ENCODE results near the gene PHF20.
"Not testable (repeated sequence)": the region's sequence is repeated elsewhere in the genome, so short reads cannot be mapped to it uniquely, and the experiment has no call there.

The PHF20 gene

GRCh38 chr20:35783811-35784210, 12.0 kb downstream of the PHF20 start:
- not testable (repeated sequence) for DNase-seq

DNA sequence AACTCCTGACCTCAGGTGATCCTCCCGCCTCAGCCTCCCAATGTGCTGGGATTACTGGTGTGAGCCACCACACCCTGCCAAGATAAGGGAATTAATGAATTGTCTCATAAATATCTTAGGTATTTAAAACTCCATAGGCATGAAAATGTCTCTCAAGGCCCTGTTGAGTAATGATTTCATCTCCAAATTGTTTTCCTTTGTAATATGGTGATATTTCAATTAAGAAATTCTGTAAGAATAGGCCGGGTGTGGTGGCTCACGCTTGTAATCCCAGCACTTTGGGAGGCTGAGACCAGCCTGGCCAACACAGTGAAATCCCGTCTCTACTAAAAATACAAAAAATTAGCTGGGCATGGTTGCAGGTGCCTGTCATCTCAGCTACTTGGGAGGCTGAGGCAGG, 13.7 kb downstream of the PHF20 start:
- DNase-seq, result not testable (repeated sequence)

GRCh38 chr20:35788796-35789195, 17.0 kb downstream of the PHF20 start:
- no peak for DNase-seq

DNA sequence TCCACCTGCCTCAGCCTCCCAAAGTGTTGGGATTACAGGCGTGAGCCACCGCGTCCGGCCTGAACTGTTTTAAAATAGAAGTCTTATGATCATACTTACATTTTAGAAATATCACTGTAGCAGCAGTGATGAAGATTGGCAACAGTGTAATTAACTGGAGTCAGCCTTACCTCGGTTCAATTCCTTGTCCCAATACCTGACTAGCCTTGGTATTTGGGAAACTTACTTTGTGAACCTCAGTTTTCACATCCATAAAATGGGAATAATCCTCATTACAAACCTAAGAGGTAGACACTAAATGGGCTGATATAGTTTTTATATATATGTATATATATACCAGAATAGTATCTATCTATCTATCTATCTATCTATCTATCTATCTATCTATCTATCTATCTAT, 19.3 kb downstream of the PHF20 start:
- no peak for DNase-seq

DNA sequence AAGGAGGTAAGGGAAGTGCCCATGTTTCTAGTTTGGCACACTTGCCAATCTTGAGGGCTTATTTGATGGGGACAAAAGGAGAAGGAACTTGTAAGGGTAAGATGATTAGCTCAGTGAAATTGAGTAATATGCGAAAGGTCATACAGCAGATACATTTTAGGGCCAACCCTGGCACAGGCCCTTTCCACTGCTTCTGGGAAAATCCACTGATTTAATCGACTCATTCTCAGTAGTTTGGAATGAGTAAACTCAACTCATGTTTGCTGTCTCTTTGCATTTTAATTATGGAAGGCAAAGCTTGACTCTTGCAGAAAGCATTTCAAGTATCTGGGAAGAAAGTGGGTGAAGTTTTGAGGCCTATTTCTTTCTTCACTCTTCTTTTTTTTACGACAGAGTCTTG, 20.0 kb downstream of the PHF20 start:
- DNase-seq, result no peak

- DNase-seq, result no peak
Measured at GRCh38 chr20:35792740-35793139, 20.9 kb downstream of the PHF20 start.

DNA sequence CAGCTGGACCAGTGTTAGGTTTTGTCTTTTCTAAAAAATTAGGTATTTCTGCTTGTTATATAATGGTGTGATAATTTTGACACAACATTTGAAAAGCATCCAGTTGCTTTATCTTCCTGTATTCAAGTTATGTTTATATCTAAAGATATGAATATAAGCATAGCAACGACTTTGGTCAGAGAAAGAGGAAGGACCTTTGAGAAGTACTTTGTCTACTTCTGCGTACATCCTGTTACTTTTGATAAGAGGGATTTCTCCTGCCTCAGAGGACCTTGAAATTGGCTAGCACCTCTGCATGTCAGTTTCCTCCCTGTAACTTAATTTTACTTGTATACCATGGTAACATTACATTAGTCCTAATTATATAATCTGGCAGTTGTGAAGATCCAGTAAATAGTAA, 24.8 kb downstream of the PHF20 start:
- DNase-seq, result peak; percentile 59

DNA sequence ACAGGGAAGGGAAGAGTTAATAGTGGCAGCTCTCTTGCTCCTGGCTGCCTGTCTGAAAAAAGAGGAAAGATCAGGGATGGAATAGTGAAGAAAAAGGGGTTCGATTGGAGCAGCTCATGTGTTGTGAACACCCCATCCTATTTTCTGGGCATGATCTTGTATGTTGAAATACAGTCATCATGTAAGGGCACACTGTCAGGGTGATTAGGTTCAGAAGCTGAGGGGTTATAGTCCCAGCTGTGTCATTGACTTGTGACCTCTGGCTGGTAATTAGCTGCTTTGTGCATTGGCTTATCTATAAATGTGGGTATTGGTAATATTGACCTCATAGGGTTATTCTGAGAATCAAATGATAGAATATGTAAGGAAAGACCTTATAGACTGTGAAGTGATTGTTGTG, 30.1 kb downstream of the PHF20 start:
- no peak for DNase-seq

DNA sequence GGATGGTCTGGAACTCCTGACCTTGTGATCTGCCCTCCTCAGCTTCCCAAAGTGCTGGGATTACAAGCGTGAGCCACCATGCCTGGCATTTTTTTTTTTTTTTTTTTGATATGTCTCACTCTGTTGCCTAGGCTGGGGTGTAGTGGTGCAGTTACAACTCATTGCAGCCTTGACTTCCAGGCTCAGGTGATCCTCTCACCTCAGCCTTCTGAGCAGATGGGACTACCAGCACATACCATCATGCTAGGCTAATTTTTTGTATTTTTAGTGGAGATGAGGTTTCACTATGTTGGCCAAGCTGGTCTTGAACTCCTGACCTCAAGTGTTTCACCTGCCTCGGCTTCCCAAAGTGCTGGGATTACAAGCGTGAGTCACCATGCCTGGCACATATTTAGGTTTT, 34.3 kb downstream of the PHF20 start:
- DNase-seq, result no peak

- DNase-seq, result no peak
Measured at GRCh38 chr20:35807877-35808276, 36.1 kb downstream of the PHF20 start.

DNA sequence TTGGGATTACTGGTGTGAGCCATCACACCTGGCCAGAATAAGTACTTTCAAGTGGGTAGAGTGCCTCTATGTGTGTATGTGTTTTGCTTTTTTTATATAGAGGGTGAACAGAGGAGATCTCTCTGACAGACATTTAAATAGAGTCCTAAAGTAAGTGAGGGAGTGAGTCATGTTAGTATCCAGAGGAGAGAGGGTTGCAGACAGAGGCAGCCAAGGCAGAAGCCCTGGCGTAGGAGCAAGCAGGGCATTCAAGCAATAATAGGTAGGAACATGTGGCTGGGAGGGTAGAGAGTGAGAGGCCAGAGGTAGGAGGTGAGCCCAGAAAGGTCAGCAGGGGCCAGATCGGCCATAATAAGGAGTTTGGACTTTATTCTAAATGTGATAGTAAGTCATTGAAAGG, 48.9 kb downstream of the PHF20 start:
- no peak for DNase-seq

- DNase-seq, result no peak
Measured at GRCh38 chr20:35821807-35822242, 50.0 kb downstream of the PHF20 start.

DNA sequence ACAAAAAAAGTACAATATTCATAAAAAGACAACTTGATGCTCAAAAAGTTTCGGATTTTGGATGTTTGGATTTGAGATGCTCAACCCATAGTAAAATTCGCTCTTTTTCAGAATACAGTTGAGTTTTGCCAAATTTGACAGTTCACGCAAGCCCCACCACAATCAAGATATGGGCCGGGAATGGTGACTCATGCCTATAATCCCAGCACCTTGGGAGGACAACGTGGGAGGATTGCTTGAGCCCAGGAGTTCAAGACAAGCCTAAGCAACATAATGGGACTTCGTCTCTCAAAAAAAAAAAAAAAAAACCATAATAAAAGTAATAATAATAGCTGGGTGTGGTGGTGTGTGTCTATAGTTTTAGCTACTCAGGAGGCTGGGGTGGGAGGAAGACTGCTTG, 51.3 kb downstream of the PHF20 start:
- DNase-seq, result peak; percentile 66

- no peak for DNase-seq
Measured at GRCh38 chr20:35823937-35824336, 52.1 kb downstream of the PHF20 start.

DNA sequence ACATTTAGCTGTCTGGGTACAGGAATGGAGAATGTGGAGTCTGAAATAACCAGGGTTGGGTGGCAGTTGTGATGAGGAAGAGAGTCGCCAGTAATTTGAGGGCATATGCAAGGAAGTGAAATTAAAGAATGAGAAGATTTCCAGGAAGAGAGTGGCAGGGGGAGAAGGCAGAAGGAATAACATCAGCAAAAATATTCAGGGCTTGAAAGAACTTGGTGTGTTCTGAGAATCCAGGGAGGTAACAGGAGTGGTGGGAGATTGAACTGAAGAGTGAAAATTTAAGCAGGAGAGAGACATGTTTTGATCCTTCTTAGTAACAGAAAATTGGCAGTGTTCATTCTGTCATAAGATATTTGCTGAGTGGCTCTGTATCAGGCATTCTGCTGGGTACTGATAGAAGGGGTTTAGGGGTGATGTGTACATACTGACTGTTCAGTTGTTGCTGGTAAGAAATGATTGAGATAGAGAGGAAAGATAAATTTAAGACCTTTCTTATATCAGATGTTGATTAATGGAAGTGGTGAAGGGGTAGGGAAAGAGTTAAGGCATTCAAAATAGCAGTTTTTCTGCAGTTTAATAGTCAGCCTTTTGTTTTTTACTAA, 54.7 kb downstream of the PHF20 start:
- DNase-seq, result peak; percentile 66

GRCh38 chr20:35828434-35828833, 56.6 kb downstream of the PHF20 start:
- peak; percentile 72 for DNase-seq

DNA sequence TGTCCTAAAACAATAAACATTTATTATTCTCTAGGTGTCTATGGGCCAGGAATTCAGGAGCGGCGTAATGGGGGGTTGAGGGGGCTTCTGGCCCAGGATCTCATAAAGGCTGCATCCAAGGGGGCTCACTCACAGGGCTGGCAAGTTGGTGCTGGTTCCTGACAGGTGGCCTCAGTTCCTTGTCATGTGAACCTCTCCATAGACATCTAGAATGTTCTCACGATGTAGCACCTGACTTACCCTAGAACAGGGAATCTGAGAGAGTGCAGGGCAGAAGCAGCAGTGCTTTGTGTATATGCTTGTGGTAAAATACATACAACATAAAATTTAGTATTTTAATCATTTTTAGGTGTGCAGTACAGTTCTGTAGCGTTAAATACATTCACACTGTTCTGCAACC, 57.1 kb downstream of the PHF20 start:
- DNase-seq, result no peak

DNA sequence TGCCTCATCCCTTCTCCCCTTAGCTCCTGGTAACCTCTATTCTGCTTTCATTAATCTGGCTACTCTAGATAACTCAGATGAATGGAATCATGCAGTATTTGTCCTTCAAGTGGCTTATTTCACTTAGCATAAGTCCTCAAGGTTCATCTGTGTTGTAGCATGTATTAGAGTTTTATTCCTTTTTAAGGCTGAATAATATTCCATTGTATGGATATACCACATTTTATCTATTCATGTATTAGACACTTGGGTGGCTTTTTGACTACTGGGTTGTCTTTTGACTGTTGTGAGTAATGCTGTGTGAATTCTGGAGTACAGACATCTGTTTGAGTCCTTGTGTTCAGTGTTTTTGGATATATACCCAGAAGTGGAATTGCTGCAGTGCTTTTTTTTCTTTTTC, 58.4 kb downstream of the PHF20 start:
- no peak for DNase-seq

DNA sequence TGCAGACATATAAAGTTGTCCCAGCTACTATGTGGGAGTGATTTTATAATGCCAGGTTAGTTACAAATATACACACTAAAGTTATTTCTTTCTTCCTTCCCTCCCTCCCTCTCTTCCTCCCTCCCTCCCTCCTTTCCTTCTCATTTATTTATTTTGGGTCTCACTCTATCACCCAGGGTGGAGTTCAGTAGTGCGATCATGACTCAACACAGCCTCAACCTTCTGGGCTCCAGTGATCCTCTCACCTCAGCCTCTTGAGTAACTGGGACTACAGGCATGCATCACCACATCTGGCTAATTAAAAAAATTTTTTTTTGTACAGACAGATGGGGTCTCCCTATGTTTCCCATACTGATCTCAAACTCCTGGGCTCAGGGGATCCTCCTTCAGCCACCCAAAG, 59.2 kb downstream of the PHF20 start:
- DNase-seq, result peak; percentile 27

GRCh38 chr20:35831971-35832370, 60.2 kb downstream of the PHF20 start:
- DNase-seq, result no peak

GRCh38 chr20:35833241-35833640, 61.4 kb downstream of the PHF20 start:
- peak; percentile 62 for DNase-seq

GRCh38 chr20:35837577-35838195, 65.9 kb downstream of the PHF20 start:
- no peak for DNase-seq

- no peak for DNase-seq
Measured at GRCh38 chr20:35838205-35838604, 66.4 kb downstream of the PHF20 start.

GRCh38 chr20:35839904-35840303, 68.1 kb downstream of the PHF20 start:
- no peak for DNase-seq

- DNase-seq, result no peak
Measured at GRCh38 chr20:35840421-35840820, 68.6 kb downstream of the PHF20 start.

All from hematopoietic multipotent progenitor cell treated with erythropoietin and hydrocortisone succinate and interleukin-3 and kit ligand, for 8 days (in vitro differentiated cells).